Caki2 (cell line): Measurements from ENCODE around the gene TRIM49B. TPM values are rescaled to one million over a fixed set of nuclear protein-coding genes. Genes with fewer than 3 reads are reported as not detected.
"Not testable (repeated sequence)": the region's sequence is repeated elsewhere in the genome, so short reads cannot be mapped to it uniquely, and the experiment has no call there.

ENCODE experiments used
- DNase-seq: peaks from one replicate; pipeline ENCODE4 v3.0.0-alpha.2; 2015; ENCODE audit warnings: low read depth
- in situ Hi-C: cut with HindIII; loops from 2 replicates; pipeline ENCODE4 v1.10.0; 2016; ENCODE audit warnings: low sequenced_read_pairs, low pct_unique_long_range_greater_than_20kb, mixed read lengths
- total RNA-seq: library from RNA; depleted of rRNA; stranded (reverse); fragments of >200 nt; shearing (Covaris generic); gene quantifications from 2 replicates; pipeline ENCODE4 v1.2.3, GENCODE V29; 2014; ENCODE audit warnings: low replicate concordance; rRNA removed

The TRIM49B gene
- total RNA-seq = not detected in 2 replicates

- in situ Hi-C loops, DNase-seq: not testable (repeated sequence)
Measured at GRCh38 chr11:49028523-49028922, at the start of gene TRIM49B. Gene TRIM49B, plus strand, starts transcription at chr11:49028823. Its CDS starts 2,777 bp downstream, at chr11:49031600.

GRCh38 chr11:48983785-48984184 lies 44.8 kb upstream of the TRIM49B start, which contains the start of gene TRIM51G:
Gene TRIM51G, minus strand, starts transcription at chr11:48983885. Its CDS starts 2,190 bp downstream, at chr11:48981695.
- in situ Hi-C loops = not testable (repeated sequence)

GRCh38 chr11:49048229-49048628 lies 19.6 kb downstream of the TRIM49B start:
- in situ Hi-C loops, DNase-seq: not testable (repeated sequence)

More at GRCh38 chr11:48983785-48984184, 44.8 kb upstream of the TRIM49B start, which contains the start of gene TRIM51G:
- DNase-seq = not testable (repeated sequence)

- DNase-seq, in situ Hi-C loops: not testable (repeated sequence)
Measured at GRCh38 chr11:49049821-49050220, 21.2 kb downstream of the TRIM49B start.

- in situ Hi-C loops = not testable (repeated sequence)
Measured at GRCh38 chr11:49059012-49059411, 30.4 kb downstream of the TRIM49B start, which contains the start of gene TRIM64C. Gene TRIM64C, minus strand, starts transcription at chr11:49059112. Its CDS starts 0 bp downstream, at chr11:49059112.

GRCh38 chr11:49069897-49070296 lies 41.3 kb downstream of the TRIM49B start:
- DNase-seq, in situ Hi-C loops: not testable (repeated sequence)

More at GRCh38 chr11:49059012-49059411, 30.4 kb downstream of the TRIM49B start, which contains the start of gene TRIM64C:
- not testable (repeated sequence) for DNase-seq

Other genes starting within 250 kb of the TRIM49B start
- not detected in 2 replicates for gene TRIM51G, start 44.9 kb upstream of the TRIM49B start, total RNA-seq
- not detected in 2 replicates for gene TRIM64C, start 30.3 kb downstream of the TRIM49B start, total RNA-seq
- gene FOLH1, start 179.8 kb downstream of the TRIM49B start, total RNA-seq = not detected in 2 replicates